Activated B cell treated with CpG ODN at 0.5 μM for 24 hours (primary cell): ENCODE measurements around the gene ZBTB4. TPM values are rescaled to one million over a fixed set of nuclear protein-coding genes. Genes with fewer than 3 reads are reported as not detected.
A peak's percentile ranks its signal among the peaks of the same experiment; 100 is the strongest.

Experiments
- ATAC-seq: fragments of 200-7000 bp; cut with Tn5 transposase; one replicate; pipeline ENCODE4 v1.10.0; 2021; ENCODE audit warnings: low read depth, mild to moderate bottlenecking, moderate library complexity
- CTCF ChIA-PET: fragments of 350-600 bp; sonication (Branson Sonifier 250); formaldehyde crosslinking; loops from one replicate; lab custom pipeline; 2021; ENCODE audit warnings: antibody characterized with exemption; lab: Charles Lee
- POLR2A ChIA-PET: fragments of 350-600 bp; sonication (Branson Sonifier 250); formaldehyde crosslinking; loops from one replicate; lab custom pipeline; 2021; ENCODE audit warnings: antibody characterized with exemption; lab: Charles Lee
- DNase-seq: peaks from one replicate; pipeline ENCODE4 v3.0.0; 2022
- H3K27ac Mint-ChIP-seq: one replicate; pipeline ENCODE4 v1.8.0; 2020; ENCODE audit warnings: mixed read lengths
- H3K27me3 Mint-ChIP-seq: one replicate; pipeline ENCODE4 v1.8.0; 2021; ENCODE audit warnings: mixed read lengths
- H3K36me3 Mint-ChIP-seq: one replicate; pipeline ENCODE4 v1.8.0; 2021; ENCODE audit warnings: low read depth, mixed read lengths
- H3K4me1 Mint-ChIP-seq: one replicate; pipeline ENCODE4 v1.8.0; 2021; ENCODE audit warnings: mixed read lengths
- H3K4me3 Mint-ChIP-seq: one replicate; pipeline ENCODE4 v1.8.0; 2020; ENCODE audit warnings: mild to moderate bottlenecking, mixed read lengths
- H3K9me3 Mint-ChIP-seq: one replicate; pipeline ENCODE4 v1.8.0; 2020; ENCODE audit warnings: mixed read lengths
- intact Hi-C: fragments of 100-400 bp; cut with micrococcal nuclease; formaldehyde crosslinking; loops from one replicate; pipeline ENCODE4 v1.15.1; 2024
- total RNA-seq: library from RNA; stranded (reverse); gene quantifications from 2 replicates; pipeline ENCODE4 v1.2.3, GENCODE V29; 2022
- TF ChIP-seq, protein P1 (sequence below): fragments of 200-600 bp; IDR thresholded peaks from one replicate; pipeline ENCODE4 v1.8.0; 2022; ENCODE audit warnings: antibody characterized with exemption, mild to moderate bottlenecking

ZBTB4 gene
- total RNA-seq, 1 donor from 2014 or later, result 30.5 TPM

DNA sequence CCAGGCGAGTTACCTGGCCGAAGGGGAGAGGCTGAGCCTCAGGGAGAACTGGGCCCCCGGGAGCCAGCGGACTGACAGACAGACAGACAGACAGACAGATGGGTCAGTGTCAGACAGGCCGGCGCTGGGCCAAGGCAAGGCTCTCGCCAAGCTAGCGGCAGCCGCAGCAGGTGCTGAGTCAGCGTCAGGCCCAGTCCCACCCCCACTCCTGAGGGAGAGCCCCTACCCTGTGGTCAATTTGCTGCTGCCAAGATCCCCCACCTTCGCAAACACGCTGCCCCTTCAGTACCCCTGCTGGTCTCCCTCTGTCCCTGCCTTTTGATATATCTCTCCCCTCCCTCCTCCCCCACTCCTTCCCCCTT is 38.6 kb downstream of the ZBTB4 start:
- no peak for ATAC-seq
- Mint-ChIP-seq H3K4me3 (no peak overlapping the region), H3K27ac (no peak overlapping the region), H3K9me3 (no peaks in the 10 kb centered on the region), H3K27me3 (peaks cover 52% of the 10 kb centered on the region), H3K4me1 (peaks cover 61% of the 10 kb centered on the region), H3K36me3 (peaks cover 4% of the 10 kb centered on the region)
- DNase-seq, result peak; percentile 32
- ChIA-PET POLR2A (interaction anchor here (0.6 to 3.3 kb wide), 8 partner anchors 38 to 253 kb away, joined by 3 to 30 read pairs (median 4); partner anchors contain the start of genes MPDU1 and POLR2A), CTCF (interaction anchor here (1.0 kb wide), 1 partner anchor 84 kb away, joined by 4 read pairs; no protein-coding TSS in a partner anchor)
- TF ChIP-seq, protein P1, sequence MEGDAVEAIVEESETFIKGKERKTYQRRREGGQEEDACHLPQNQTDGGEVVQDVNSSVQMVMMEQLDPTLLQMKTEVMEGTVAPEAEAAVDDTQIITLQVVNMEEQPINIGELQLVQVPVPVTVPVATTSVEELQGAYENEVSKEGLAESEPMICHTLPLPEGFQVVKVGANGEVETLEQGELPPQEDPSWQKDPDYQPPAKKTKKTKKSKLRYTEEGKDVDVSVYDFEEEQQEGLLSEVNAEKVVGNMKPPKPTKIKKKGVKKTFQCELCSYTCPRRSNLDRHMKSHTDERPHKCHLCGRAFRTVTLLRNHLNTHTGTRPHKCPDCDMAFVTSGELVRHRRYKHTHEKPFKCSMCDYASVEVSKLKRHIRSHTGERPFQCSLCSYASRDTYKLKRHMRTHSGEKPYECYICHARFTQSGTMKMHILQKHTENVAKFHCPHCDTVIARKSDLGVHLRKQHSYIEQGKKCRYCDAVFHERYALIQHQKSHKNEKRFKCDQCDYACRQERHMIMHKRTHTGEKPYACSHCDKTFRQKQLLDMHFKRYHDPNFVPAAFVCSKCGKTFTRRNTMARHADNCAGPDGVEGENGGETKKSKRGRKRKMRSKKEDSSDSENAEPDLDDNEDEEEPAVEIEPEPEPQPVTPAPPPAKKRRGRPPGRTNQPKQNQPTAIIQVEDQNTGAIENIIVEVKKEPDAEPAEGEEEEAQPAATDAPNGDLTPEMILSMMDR, result no peak
- intact Hi-C loops, result no loop called here

DNA sequence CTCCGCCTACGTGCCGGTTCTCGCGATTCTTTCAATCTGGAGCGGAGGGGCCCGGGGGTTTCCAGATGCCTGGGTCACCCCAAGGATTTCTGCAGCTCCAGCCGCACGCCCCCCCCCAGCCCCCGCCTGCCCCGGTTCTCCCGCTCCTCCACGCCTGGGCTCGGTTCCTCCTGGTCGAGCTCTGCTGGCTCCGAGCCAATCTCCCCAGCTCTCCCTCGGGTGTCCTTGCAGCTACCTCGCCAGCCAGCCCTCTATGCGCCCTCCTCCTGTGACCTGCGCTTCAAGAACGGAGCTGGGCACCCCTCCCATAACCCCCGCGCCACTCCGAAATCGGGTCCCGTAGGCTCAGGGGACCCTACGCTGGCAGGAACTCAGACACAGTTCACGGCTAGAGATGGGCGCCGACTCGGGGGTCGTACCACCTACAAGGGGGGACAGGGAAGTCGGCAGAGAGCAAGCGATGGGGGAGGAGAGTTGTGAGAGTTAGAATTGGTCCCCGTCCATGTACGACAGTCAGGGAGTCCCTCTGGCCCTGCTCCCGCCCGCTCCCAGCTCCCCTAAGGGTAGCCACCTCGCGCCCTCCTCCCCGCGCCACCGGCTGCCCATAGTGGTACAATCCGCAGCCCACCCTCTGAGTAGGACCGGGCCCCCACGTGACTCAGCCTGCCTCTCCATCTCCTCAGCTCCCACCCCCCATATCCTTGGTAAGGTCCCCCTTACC is 39.2 kb downstream of the ZBTB4 start:
- no peak overlapping the region for H3K27ac Mint-ChIP-seq
- peaks cover 47% of the 10 kb centered on the region for H3K27me3 Mint-ChIP-seq
- peak overlapping the region; percentile 75 for H3K4me3 Mint-ChIP-seq
- H3K4me1 Mint-ChIP-seq, result peaks cover 58% of the 10 kb centered on the region
- TF ChIP-seq, protein P1, result no peak
- DNase-seq, result peak; percentile 35
- intact Hi-C loops, result no loop called here
- no peak for ATAC-seq
- no peaks in the 10 kb centered on the region for H3K9me3 Mint-ChIP-seq
- POLR2A ChIA-PET, result interaction anchor here (0.6 to 3.3 kb wide), 12 partner anchors 35 to 395 kb away, joined by 3 to 30 read pairs (median 4); partner anchors contain the start of genes POLR2A, TMEM256 and TMEM95
- peaks cover 4% of the 10 kb centered on the region for H3K36me3 Mint-ChIP-seq
- CTCF ChIA-PET, result interaction anchor here (1.1 kb wide), 1 partner anchor 84 kb away, joined by 3 read pairs; no protein-coding TSS in a partner anchor

DNA sequence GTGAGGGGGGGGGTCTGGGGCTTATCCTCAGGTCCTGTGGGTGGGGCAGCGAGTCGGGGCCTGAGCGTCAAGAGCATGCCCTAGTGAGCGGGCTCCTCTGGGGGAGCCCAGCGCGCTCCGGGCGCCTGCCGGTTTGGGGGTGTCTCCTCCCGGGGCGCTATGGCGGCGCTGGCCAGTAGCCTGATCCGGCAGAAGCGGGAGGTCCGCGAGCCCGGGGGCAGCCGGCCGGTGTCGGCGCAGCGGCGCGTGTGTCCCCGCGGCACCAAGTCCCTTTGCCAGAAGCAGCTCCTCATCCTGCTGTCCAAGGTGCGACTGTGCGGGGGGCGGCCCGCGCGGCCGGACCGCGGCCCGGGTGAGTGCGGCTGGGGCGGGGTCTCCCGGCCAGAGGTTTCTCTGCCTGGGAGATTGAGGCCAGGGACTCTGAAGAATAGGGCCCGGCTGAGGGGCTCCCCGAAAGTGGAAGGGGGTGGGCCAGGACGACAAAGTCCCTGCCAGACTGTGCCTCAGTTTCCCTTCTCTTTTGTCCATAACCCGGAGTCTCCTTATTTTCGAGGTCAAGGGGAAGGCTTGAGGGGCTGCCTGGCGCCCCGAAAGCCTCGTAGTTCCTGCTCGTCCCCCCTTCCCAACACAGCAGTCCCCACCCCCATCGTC is 39.8 kb downstream of the ZBTB4 start, which contains the start of gene FGF11:
Gene FGF11 (plus strand): TSS at position 51 of the 651 bp plus-strand sequence. CDS start 109 bp downstream, at position 160.
- DNase-seq (peak; percentile 28), ATAC-seq (no peak)
- ChIA-PET CTCF (interaction anchor here (1.1 kb wide), 1 partner anchor 84 kb away, joined by 3 read pairs; no protein-coding TSS in a partner anchor), POLR2A (interaction anchor here (0.7 to 3.3 kb wide), 7 partner anchors 35 to 124 kb away, joined by 3 to 30 read pairs (median 4); partner anchors contain the start of genes POLR2A, TMEM256 and TMEM95)
- Mint-ChIP-seq H3K4me1 (peaks cover 56% of the 10 kb centered on the region), H3K9me3 (no peaks in the 10 kb centered on the region), H3K27me3 (peaks cover 44% of the 10 kb centered on the region), H3K36me3 (peaks cover 4% of the 10 kb centered on the region), H3K4me3 (peak within 1 kb of the TSS; percentile 75), H3K27ac (no peak within 1 kb of the TSS)
- intact Hi-C loops, result loop anchor here (5.0 kb wide), 2 partner anchors 227 to 392 kb away; no protein-coding TSS in a partner anchor
- TF ChIP-seq, protein P1, result no peak

DNA sequence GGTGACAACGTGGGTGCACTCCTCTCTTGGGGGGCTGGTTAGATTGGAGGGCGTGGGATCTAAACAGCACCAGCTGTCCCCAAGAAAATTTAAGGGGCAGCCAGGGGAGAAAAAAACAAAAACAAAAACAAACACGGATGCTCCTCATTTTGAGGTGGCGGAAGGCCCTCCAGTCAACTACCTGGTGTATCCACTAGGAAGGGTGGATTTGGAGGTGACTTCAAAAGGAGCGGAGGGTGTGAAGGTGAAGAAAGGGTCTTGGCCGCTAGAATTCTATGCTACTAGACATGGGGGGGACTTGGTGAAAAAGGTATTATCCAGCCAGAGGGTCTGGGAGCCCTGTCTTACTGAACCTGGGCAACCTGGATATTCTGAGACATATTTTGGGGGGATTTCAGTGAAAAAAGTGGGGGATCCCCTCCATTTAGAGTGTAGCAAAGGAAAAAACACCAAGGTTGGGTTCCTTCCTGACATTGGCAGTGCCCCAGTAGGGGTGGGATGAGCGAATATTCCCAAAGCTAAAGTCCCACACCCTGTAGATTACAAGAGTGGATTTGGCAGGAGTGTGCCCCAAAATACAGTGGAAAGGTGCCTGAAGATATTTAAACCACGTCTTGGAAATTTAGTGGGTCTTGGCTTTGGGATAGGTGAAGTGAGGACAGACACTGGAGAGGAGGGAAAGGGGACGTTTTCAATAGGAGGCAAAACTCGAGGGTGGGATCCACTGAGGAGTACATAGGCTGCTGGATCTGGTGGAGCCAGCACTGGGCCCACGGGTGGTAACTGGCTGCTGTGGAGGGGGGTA is 40.6 kb downstream of the ZBTB4 start:
- DNase-seq (no peak), ATAC-seq (no peak)
- TF ChIP-seq, protein P1, result no peak
- Mint-ChIP-seq H3K9me3 (no peaks in the 10 kb centered on the region), H3K36me3 (peaks cover 4% of the 10 kb centered on the region), H3K4me1 (peaks cover 52% of the 10 kb centered on the region), H3K27me3 (peaks cover 39% of the 10 kb centered on the region), H3K4me3 (peak overlapping the region; percentile 58), H3K27ac (no peak overlapping the region)
- POLR2A ChIA-PET, result interaction anchor here (0.7 to 3.9 kb wide), 9 partner anchors 16 to 145 kb away, joined by 3 to 42 read pairs (median 6); partner anchors contain the start of genes MPDU1, NEURL4, POLR2A and SLC35G6
- CTCF ChIA-PET, result interaction anchor here (1.1 kb wide), 1 partner anchor 83 kb away, joined by 3 read pairs; no protein-coding TSS in a partner anchor
- intact Hi-C loops, result loop anchor here (5.0 kb wide), 2 partner anchors 227 to 392 kb away; no protein-coding TSS in a partner anchor
